BE2C (cell line): ENCODE data around the gene TOR1B.
"Not testable (repeated sequence)": the region's sequence is repeated elsewhere in the genome, so short reads cannot be mapped to it uniquely, and the experiment has no call there.

Experiments
- DNase-seq: peaks from one replicate; pipeline ENCODE4 v3.0.0-alpha.2; 2020
- H3K27me3 ChIP-seq: fragments of 250-450 bp; sonication (Bioruptor Pico); 2 replicates; pipeline ENCODE4 v1.5.1; 2020; ENCODE audit warnings: mild to moderate bottlenecking
- H3K36me3 ChIP-seq: fragments of 250-450 bp; sonication (Bioruptor Pico); 2 replicates; pipeline ENCODE4 v1.5.1; 2020; ENCODE audit warnings: mild to moderate bottlenecking
- H3K4me1 ChIP-seq: fragments of 250-450 bp; sonication (Bioruptor Pico); 2 replicates; pipeline ENCODE4 v1.5.1; 2020
- H3K4me3 ChIP-seq: 2 replicates; pipeline ENCODE4 v1.5.1; 2011; ENCODE audit warnings: low read depth, low read length
- H3K9me3 ChIP-seq: fragments of 250-450 bp; sonication (Bioruptor Pico); 2 replicates; pipeline ENCODE4 v1.5.1; 2020
- TF ChIP-seq, protein P1 (sequence below): IDR thresholded peaks from 2 replicates; pipeline ENCODE4 v1.5.1; 2012; ENCODE audit warnings: mild to moderate bottlenecking, low read depth, low read length

Gene TOR1B

DNA sequence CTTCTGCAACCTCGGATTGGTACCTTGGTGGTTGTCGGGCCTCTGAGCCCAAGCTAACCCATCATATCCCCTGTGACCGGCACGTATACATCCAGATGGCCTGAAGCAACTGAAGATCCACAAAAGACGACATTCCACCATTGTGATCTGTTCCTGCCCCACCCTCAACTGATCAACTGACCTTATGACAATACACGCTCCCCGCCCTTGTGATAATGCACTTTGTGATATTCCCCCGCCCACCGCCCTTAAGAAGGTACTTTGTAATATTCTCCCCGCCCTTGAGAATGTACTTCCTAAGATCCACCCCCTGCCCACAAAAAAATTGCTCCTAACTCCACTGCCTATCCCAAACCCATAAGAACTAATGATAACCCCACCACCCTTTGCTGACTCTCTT, 16.5 kb upstream of the TOR1B start:
- H3K27me3 ChIP-seq, result peaks cover 23% of the 10 kb centered on the region
- H3K9me3 ChIP-seq, result no peaks in the 10 kb centered on the region
- no peak for DNase-seq
- no peaks in the 10 kb centered on the region for H3K36me3 ChIP-seq
- TF ChIP-seq, protein P1, sequence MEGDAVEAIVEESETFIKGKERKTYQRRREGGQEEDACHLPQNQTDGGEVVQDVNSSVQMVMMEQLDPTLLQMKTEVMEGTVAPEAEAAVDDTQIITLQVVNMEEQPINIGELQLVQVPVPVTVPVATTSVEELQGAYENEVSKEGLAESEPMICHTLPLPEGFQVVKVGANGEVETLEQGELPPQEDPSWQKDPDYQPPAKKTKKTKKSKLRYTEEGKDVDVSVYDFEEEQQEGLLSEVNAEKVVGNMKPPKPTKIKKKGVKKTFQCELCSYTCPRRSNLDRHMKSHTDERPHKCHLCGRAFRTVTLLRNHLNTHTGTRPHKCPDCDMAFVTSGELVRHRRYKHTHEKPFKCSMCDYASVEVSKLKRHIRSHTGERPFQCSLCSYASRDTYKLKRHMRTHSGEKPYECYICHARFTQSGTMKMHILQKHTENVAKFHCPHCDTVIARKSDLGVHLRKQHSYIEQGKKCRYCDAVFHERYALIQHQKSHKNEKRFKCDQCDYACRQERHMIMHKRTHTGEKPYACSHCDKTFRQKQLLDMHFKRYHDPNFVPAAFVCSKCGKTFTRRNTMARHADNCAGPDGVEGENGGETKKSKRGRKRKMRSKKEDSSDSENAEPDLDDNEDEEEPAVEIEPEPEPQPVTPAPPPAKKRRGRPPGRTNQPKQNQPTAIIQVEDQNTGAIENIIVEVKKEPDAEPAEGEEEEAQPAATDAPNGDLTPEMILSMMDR, result no peak
- H3K4me3 ChIP-seq, result no peak overlapping the region
- no peaks in the 10 kb centered on the region for H3K4me1 ChIP-seq

DNA sequence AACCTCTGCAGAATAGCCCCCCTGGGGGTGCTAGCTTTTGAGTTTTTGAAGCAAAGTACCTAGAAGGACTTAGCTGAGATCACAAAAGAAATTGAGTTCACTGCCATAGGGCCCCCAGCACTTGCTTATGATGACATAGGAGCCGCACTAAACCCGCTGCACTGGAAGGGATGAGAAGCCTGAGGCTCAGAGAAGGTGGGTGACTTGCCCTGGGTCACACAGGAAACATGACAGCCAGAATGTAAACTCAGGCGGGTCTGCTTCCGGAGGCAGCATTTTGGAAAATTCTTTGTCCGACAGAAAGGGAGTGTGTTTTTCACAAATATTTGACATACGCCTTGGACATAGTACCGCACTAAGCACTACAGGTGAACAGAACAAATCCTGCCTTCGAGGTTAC, 8.4 kb upstream of the TOR1B start:
- no peaks in the 10 kb centered on the region for H3K27me3 ChIP-seq
- TF ChIP-seq, protein P1, result no peak
- no peaks in the 10 kb centered on the region for H3K4me1 ChIP-seq
- no peaks in the 10 kb centered on the region for H3K9me3 ChIP-seq
- no peaks in the 10 kb centered on the region for H3K36me3 ChIP-seq
- DNase-seq, result no peak
- no peak overlapping the region for H3K4me3 ChIP-seq

DNA sequence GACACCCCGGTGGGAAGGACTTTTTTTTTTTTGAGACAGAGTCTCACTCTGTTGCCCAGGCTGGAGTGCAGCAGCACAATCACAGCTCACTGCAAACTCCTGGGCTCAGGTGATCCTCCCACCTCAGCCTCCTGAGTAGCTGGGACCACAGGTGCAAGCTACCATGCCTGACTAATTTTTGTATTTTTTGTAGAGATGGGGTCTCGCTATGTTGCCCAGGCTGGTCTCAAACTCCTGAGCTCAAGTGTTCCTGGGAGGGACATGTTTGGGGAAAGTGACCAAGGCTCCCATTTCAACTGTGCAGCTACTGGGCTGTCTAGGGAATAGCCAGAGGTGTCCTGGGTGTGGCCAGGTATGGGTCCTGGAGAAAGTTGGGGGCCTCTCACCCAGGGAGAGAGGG, 7.0 kb upstream of the TOR1B start:
- H3K4me3 ChIP-seq, H3K27me3 ChIP-seq, H3K36me3 ChIP-seq, DNase-seq, H3K4me1 ChIP-seq, H3K9me3 ChIP-seq: not testable (repeated sequence)

DNA sequence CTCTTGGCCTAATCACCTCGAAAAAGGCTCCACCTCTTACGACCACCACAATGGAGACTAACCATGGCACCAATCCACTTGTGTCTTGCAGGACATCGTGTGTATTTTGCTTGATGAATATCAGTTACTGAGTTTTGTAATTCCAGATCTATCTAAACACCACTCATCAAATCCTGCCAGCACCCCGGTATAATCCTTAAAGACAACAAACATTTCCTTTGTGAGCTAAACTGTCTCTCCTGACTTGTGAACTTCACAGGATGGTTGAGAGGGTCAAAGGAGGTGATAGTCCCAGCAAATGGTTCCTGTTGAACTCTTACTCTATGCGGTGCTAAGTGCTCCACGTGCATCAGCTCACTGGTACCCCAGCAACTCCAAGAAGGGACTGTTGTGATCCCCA, 4.0 kb upstream of the TOR1B start:
- Histone ChIP-seq H3K4me3 (no peak overlapping the region), H3K4me1 (no peaks in the 10 kb centered on the region; the same call in 1 of the 2 replicates), H3K9me3 (no peaks in the 10 kb centered on the region), H3K27me3 (no peaks in the 10 kb centered on the region), H3K36me3 (no peaks in the 10 kb centered on the region)
- TF ChIP-seq, protein P1, result no peak
- no peak for DNase-seq

DNA sequence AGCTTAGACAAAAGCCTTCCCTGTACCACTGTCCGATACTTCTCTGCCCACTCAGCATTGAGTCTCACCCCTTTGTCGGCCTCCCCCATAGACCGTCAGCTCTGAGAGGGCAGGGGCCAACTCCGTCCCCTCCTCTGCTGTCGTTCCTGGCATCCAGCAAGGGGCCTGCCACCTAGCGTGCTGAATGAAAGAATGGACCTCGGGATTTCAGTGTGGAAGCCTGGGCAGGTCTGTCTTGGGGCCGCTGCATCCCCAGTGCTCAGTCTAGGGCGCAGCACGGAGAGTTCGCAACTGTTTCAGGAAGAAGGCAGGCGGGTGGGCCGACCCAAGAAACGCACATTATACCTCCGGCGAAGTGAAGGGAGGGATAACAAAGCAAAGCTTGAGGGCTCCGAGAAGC, 1.5 kb upstream of the TOR1B start:
- Histone ChIP-seq H3K36me3 (peaks cover 4% of the 10 kb centered on the region), H3K9me3 (no peaks in the 10 kb centered on the region), H3K4me3 (no peak overlapping the region), H3K27me3 (no peaks in the 10 kb centered on the region), H3K4me1 (no peaks in the 10 kb centered on the region; the same call in 1 of the 2 replicates)
- TF ChIP-seq, protein P1, result no peak
- no peak for DNase-seq

DNA sequence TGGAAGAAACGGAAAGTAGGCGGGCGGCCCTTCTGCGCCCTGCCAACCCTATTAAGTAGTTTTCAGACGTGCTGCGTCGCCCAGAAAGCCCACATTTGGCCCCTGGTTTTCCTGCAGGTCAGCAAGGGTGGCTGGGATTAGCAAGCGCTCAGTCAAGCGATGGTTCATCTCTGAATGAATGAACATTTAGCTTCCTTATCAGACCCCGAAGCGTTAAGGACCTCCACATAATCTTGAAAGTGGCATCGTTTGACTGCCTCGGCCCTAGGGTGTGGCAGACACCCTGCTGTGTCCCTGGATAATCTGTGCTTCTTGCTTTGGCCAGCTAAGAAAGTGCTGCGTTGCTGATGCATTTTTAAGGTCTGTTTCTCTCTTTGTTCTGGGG, 684 bp downstream of the TOR1B start:
- H3K36me3 ChIP-seq, result peaks cover 15% of the 10 kb centered on the region
- H3K9me3 ChIP-seq, result no peaks in the 10 kb centered on the region
- DNase-seq, result no peak
- H3K27me3 ChIP-seq, result no peaks in the 10 kb centered on the region
- no peaks in the 10 kb centered on the region; the same call in 1 of the 2 replicates for H3K4me1 ChIP-seq
- TF ChIP-seq, protein P1, result no peak
- H3K4me3 ChIP-seq, result peak overlapping the region; percentile 87

DNA sequence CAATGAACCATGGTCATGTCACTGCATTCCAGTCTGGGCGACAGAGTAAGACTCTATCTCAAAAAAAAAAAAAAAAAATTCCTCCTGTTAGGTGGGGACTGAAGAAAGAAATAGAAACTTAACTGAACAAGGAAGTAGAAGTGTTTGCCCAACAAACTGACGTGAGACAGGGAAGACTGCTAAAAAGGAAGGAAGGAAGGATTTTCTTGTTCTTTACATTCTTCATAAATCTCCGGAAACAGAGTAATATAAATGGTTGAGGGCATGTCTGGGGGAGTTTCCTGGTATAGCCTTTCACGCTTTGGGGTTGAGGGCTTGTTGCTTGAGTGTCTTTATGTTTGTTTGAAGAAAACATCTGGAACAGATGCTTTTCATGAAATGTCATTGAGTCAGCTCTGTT, 3.1 kb downstream of the TOR1B start:
- peaks cover 32% of the 10 kb centered on the region for H3K36me3 ChIP-seq
- TF ChIP-seq, protein P1, result no peak
- no peaks in the 10 kb centered on the region for H3K27me3 ChIP-seq
- H3K4me1 ChIP-seq, result no peaks in the 10 kb centered on the region; the same call in 1 of the 2 replicates
- H3K9me3 ChIP-seq, result no peaks in the 10 kb centered on the region
- H3K4me3 ChIP-seq, result no peak overlapping the region
- DNase-seq, result no peak
